ENCODE measurements around the gene EHMT2. TPM values are rescaled to one million over a fixed set of nuclear protein-coding genes. Genes with fewer than 3 reads are reported as not detected.
"Not testable (repeated sequence)": the region's sequence is repeated elsewhere in the genome, so short reads cannot be mapped to it uniquely, and the experiment has no call there.

EHMT2 gene
- total RNA-seq, 6 experiments from 2014 or later = 43.4 to 47.4 (median 45.9) TPM

DNA sequence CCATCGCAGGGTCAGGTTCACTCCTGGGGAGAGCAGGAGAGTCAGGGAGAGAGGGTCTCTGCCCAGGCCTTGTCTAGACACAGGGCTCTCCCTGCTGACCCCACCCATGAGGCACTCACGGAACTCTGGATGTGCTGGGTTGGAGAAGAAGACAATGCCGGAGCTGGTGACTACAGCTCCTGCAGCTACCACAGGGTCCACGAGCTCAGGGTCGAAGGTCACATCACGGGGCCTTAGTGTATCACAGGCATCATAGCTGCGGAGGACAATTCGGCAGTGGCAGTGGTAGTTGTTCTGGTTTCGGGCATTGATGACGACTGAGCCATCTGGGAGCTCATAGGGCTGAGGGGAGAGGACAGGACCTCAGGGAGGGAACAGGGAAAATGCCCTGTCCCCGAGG is 37.6 kb downstream of the EHMT2 start:
- no peaks in the 10 kb centered on the region for H3K36me3 Mint-ChIP-seq (ENCODE audit: low read depth)
- peaks cover 3% of the 10 kb centered on the region for H3K27me3 Mint-ChIP-seq (ENCODE audit: insufficient read depth)
- H3K4me3 Mint-ChIP-seq = no peak overlapping the region
- no peak for DNase-seq
- H3K4me1 Mint-ChIP-seq (ENCODE audit: low read depth) = peaks cover 25% of the 10 kb centered on the region
- TF ChIP-seq, protein P1, sequence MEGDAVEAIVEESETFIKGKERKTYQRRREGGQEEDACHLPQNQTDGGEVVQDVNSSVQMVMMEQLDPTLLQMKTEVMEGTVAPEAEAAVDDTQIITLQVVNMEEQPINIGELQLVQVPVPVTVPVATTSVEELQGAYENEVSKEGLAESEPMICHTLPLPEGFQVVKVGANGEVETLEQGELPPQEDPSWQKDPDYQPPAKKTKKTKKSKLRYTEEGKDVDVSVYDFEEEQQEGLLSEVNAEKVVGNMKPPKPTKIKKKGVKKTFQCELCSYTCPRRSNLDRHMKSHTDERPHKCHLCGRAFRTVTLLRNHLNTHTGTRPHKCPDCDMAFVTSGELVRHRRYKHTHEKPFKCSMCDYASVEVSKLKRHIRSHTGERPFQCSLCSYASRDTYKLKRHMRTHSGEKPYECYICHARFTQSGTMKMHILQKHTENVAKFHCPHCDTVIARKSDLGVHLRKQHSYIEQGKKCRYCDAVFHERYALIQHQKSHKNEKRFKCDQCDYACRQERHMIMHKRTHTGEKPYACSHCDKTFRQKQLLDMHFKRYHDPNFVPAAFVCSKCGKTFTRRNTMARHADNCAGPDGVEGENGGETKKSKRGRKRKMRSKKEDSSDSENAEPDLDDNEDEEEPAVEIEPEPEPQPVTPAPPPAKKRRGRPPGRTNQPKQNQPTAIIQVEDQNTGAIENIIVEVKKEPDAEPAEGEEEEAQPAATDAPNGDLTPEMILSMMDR (IDR thresholded peaks at IDR 0.05) = no peak
- H3K27ac Mint-ChIP-seq = no peak overlapping the region
- H3K9me3 Mint-ChIP-seq = no peaks in the 10 kb centered on the region

DNA sequence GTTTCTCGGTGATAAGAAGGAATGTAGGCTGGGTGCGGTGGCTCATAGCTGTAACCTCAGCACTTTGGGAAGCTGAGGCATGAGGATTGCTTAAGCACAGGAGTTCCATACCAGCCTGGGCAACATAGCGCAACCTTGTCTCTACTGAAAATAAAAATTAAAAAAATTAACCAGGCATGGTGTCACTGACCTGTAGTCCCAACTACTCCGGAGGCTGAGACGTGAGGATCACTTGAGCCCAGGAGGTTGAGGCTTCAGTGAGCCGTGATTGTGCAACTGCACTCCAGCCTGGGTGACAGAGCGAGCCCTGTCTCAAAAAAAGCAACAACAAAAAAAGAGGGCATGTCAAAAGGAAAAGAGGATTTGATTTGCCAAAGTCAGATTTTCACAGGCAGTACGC is 38.8 kb downstream of the EHMT2 start:
- Mint-ChIP-seq H3K27ac (no peak overlapping the region), H3K27me3 (ENCODE audit: insufficient read depth) (peaks cover 3% of the 10 kb centered on the region), H3K36me3 (ENCODE audit: low read depth) (no peaks in the 10 kb centered on the region), H3K4me1 (ENCODE audit: low read depth) (peaks cover 19% of the 10 kb centered on the region), H3K9me3 (no peaks in the 10 kb centered on the region), H3K4me3 (no peak overlapping the region)
- DNase-seq = no peak
- TF ChIP-seq, protein P1 (IDR thresholded peaks at IDR 0.05) = no peak

DNA sequence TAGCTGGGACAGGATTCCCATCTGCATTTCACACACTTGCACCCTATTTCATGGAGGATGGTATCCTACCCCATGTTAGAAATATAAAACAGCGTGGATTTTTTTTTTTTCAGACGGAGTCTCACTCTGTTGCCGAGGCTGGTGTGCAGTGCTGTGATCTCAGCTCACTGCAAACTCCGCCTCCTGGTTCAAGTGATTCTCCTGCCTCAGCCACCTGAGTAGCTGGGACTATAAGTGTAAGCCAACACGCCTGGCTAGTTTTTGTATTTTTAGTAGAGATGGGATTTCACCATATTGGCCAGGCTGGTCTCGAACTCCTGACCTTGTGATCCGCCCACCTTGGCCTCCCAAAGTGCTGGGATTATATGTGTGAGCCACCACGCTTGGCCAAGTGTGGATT is 39.7 kb downstream of the EHMT2 start:
- not testable (repeated sequence) for H3K27me3 Mint-ChIP-seq (ENCODE audit: insufficient read depth); DNase-seq; H3K27ac Mint-ChIP-seq; H3K9me3 Mint-ChIP-seq; H3K36me3 Mint-ChIP-seq (ENCODE audit: low read depth); H3K4me3 Mint-ChIP-seq
- peaks cover 13% of the 10 kb centered on the region for H3K4me1 Mint-ChIP-seq (ENCODE audit: low read depth)

DNA sequence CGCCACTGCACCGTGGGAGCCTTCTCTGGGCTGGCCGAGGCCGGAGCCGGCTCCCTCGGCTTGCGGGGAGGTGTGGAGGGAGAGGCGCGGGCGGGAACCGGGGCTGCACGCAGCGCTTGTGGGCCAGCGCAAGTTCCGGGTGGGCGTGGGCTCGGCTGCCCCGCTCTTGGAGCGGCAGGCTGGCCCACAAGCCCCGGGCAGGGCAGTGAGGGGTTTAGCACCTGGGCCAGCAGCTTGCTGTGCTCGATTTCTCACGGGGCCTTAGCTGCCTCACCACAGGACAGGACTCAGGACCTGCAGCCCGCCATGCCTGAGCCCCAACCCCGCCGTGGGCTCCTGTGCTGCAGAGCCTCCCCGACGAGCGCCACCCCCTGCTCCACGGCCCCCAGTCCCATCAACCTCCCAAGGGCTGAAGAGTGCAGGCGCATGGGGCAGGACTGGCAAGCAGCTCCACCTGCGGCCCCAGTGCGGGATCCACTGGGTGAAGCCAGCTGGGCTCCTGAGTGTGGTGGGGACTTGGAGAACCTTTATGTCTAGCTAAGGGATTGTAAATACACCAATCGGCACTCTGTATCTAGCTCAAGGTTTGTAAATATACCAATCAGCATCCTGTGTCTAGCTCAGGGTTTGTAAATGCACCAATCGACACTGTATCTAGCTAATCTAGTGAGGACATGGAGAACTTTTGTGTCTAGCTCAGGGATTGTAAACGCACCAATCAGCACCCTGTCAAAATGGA is 45.3 kb downstream of the EHMT2 start:
- not testable (repeated sequence) for H3K27me3 Mint-ChIP-seq (ENCODE audit: insufficient read depth); H3K36me3 Mint-ChIP-seq (ENCODE audit: low read depth); DNase-seq; H3K4me3 Mint-ChIP-seq; H3K9me3 Mint-ChIP-seq; H3K4me1 Mint-ChIP-seq (ENCODE audit: low read depth); H3K27ac Mint-ChIP-seq

DNA sequence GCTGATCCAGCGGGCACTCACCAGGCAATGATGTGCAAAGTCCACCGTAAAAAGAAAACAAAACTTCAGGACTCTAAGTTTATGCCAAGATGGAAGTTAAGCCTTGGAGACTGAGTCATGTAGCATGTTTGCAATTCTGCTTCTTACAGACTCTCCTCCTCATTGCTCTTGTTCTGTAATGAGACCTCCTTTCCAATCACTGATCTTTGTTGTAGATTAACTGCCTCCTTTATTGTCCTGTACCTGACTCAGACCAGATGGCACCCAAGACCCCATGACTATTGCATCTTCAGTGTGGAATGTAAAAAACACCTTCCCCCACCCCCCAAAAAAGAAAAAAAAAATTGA is 46.0 kb downstream of the EHMT2 start:
- H3K27me3 Mint-ChIP-seq (ENCODE audit: insufficient read depth) = no peaks in the 10 kb centered on the region
- no peak overlapping the region for H3K4me3 Mint-ChIP-seq
- TF ChIP-seq, protein P1 (IDR thresholded peaks at IDR 0.05) = no peak
- peaks cover 6% of the 10 kb centered on the region for H3K4me1 Mint-ChIP-seq (ENCODE audit: low read depth)
- peaks cover 6% of the 10 kb centered on the region for H3K36me3 Mint-ChIP-seq (ENCODE audit: low read depth)
- H3K9me3 Mint-ChIP-seq = peaks cover 6% of the 10 kb centered on the region
- DNase-seq = no peak
- no peak overlapping the region; the same call in 1 of the 2 replicates for H3K27ac Mint-ChIP-seq

DNA sequence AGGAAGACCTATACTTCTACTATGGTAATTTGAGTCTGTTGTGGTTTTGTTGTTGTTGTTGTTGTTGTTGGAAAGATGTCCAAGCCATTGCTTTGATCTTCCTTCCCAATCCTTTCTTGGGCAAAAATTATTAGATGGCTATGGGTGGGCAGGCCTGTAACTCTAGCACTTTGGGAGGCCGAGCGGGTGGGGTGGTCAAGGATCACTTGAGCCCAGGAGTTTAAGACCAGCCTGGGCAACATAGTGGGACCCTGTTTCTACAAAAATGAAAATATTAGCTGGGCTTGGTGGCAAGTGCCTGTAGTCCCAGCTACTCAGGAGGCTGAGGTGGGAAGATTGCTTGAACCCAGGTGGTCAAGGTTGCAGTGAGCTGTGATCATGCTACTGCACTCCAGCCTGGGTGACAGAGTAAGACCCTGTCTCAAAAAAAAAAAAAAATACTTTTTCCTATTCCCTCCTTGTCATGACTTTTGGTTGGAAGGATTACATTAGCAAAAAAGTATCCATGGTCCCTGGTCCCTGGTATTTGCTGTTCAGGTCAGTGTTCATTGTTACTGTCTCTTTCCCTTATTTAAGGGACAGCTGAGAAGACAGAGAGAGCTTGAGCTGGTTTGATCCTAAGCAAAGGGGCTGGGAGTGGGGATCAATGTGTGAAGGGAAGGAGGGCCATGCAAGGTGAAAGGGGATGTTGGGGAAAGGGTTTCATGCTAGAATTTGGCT is 46.6 kb downstream of the EHMT2 start:
- H3K36me3 Mint-ChIP-seq (ENCODE audit: low read depth) = peaks cover 6% of the 10 kb centered on the region

More for the DNA sequence above, 46.6 kb downstream of the EHMT2 start:
- H3K27ac Mint-ChIP-seq = no peak overlapping the region; the same call in 1 of the 2 replicates
- TF ChIP-seq, protein P1 (IDR thresholded peaks at IDR 0.05) = no peak
- H3K4me1 Mint-ChIP-seq (ENCODE audit: low read depth) = peaks cover 6% of the 10 kb centered on the region
- no peak overlapping the region for H3K4me3 Mint-ChIP-seq
- H3K27me3 Mint-ChIP-seq (ENCODE audit: insufficient read depth) = no peaks in the 10 kb centered on the region
- peaks cover 6% of the 10 kb centered on the region for H3K9me3 Mint-ChIP-seq
- no peak for DNase-seq
